ENCODE measurements around the gene AGFG2.

Gene AGFG2

DNA sequence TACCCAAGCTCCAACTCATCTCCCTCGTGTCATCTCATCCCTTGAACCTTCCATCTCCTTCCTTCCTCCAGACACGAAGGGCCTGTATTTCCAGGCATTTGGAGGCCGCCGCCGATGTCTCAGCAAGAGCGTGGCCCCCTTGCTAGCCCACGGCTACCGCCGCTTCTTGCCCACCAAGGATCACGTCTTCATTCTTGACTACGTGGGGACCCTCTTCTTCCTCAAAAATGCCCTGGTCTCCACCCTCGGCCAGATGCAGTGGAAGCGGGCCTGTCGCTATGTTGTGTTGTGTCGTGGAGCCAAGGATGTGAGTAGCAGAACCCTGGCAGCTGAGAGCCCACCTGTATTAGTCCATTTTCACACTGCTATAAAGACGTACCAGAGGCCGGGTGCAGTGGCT is 52.6 kb downstream of the AGFG2 start:
- Histone ChIP-seq H4K20me1 (no peaks in the 10 kb centered on the region), H3K27ac (no peak overlapping the region), H3K4me3 (no peak overlapping the region), H3K4me1 (peaks cover 20 to 34% (median 28%) of the 10 kb centered on the region in 10 experiments), H3K9me3 (replicated peaks in 1 of 11) (no peaks in the 10 kb centered on the region), H3K9ac (no peak overlapping the region), H3K4me2 (no peak overlapping the region), H3K36me3 (no peaks in the 10 kb centered on the region), H3K27me3 (peaks cover 0 to 14% (median 8%) of the 10 kb centered on the region in 11 experiments; a peak in 8 of 22 replicates)
- TF ChIP-seq Cebpa-rat (IDR thresholded peaks at IDR 0.05) = no peak

- Histone ChIP-seq H3K9ac (no peak overlapping the region), H3K4me1 (peaks cover 10 to 29% (median 21%) of the 10 kb centered on the region in 10 experiments; a peak in 19 of 20 replicates), H3K27ac (no peak overlapping the region), H3K36me3 (no peaks in the 10 kb centered on the region), H4K20me1 (no peaks in the 10 kb centered on the region), H3K4me2 (no peak overlapping the region), H3K9me3 (replicated peaks in 1 of 11) (no peaks in the 10 kb centered on the region), H3K27me3 (peaks cover 0 to 6% (median 4%) of the 10 kb centered on the region in 11 experiments; a peak in 7 of 22 replicates), H3K4me3 (no peak overlapping the region)
- no peak for TF ChIP-seq Cebpa-rat (IDR thresholded peaks at IDR 0.05)
These were observed 56.2 kb downstream of the AGFG2 start for GRCh38 chr7:100595188-100595587.

GRCh38 chr7:100598425-100598824 is 59.4 kb downstream of the AGFG2 start:
- Histone ChIP-seq H3K9me3 (replicated peaks in 1 of 11) (no peaks in the 10 kb centered on the region), H3K4me1 (peaks cover 11 to 51% (median 43%) of the 10 kb centered on the region in 10 experiments; a peak in 19 of 20 replicates), H4K20me1 (no peaks in the 10 kb centered on the region), H3K9ac (no peak overlapping the region), H3K4me2 (peak overlapping the region in 3 of 11 experiments; percentile 2 to 7 (median 6); a peak in 2 of 22 replicates), H3K4me3 (no peak overlapping the region), H3K36me3 (no peaks in the 10 kb centered on the region), H3K27ac (peak overlapping the region in 1 of 11 experiments; percentile 37; a peak in 1 of 22 replicates), H3K27me3 (no peaks in the 10 kb centered on the region)
- TF ChIP-seq Cebpa-rat (IDR thresholded peaks at IDR 0.05) = no peak

- H3K9me3 ChIP-seq (replicated peaks in 1 of 11) = no peaks in the 10 kb centered on the region
- H4K20me1 ChIP-seq = no peaks in the 10 kb centered on the region
- H3K27ac ChIP-seq = peak overlapping the region in 7 of 11 experiments; percentile 26 to 61 (median 46); a peak in 9 of 22 replicates
- peaks cover 17 to 60% (median 53%) of the 10 kb centered on the region in 10 experiments; a peak in 19 of 20 replicates for H3K4me1 ChIP-seq
- peak overlapping the region in 10 of 11 experiments; percentile 22 to 83 (median 74); a peak in 19 of 22 replicates for H3K4me2 ChIP-seq
- H3K9ac ChIP-seq = peak overlapping the region in 8 of 11 experiments; percentile 21 to 67 (median 54); a peak in 12 of 22 replicates
- H3K27me3 ChIP-seq = peaks cover 0 to 8% (median 4%) of the 10 kb centered on the region in 11 experiments; a peak in 16 of 22 replicates
- H3K4me3 ChIP-seq = no peak overlapping the region
- TF ChIP-seq Cebpa-rat (IDR thresholded peaks at IDR 0.05) = no peak
- no peaks in the 10 kb centered on the region for H3K36me3 ChIP-seq
These were observed 61.1 kb downstream of the AGFG2 start for GRCh38 chr7:100599911-100600729.

DNA sequence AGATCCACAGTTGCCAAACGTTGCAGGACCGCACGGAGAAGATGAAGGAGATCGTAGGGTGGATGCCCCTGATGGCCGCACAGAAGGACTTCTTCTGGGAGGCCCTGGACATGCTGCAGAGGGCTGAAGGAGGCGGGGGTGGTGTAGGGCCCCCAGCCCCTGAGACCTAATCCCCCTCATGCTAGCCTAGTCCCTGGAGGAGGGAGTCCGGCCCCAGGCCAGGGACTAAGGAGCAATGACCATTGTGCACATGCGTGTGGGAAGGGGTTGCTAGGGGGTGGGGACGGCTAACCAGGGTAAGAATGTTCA is 61.7 kb downstream of the AGFG2 start:
- peaks cover 0 to 14% (median 10%) of the 10 kb centered on the region in 11 experiments; a peak in 17 of 22 replicates for H3K27me3 ChIP-seq

GRCh38 chr7:100602889-100603725 is 64.1 kb downstream of the AGFG2 start:
- Histone ChIP-seq H3K27ac (peak overlapping the region in 7 of 11 experiments; percentile 39 to 69 (median 56); a peak in 7 of 22 replicates), H3K36me3 (no peaks in the 10 kb centered on the region), H4K20me1 (no peaks in the 10 kb centered on the region), H3K4me3 (peak overlapping the region in 9 of 10 experiments; percentile 58 to 73 (median 69); a peak in 15 of 20 replicates), H3K9me3 (replicated peaks in 1 of 11) (no peaks in the 10 kb centered on the region), H3K4me1 (peaks cover 30 to 74% (median 66%) of the 10 kb centered on the region in 10 experiments; a peak in 19 of 20 replicates), H3K27me3 (peaks cover 0 to 24% (median 19%) of the 10 kb centered on the region in 11 experiments; a peak in 17 of 22 replicates), H3K9ac (peak overlapping the region in 8 of 11 experiments; percentile 45 to 72 (median 65); a peak in 15 of 22 replicates), H3K4me2 (peak overlapping the region; percentile 85 to 99 (median 96))
- no peak for TF ChIP-seq Cebpa-rat (IDR thresholded peaks at IDR 0.05)

More for the DNA sequence above, 61.7 kb downstream of the AGFG2 start:
- Histone ChIP-seq H3K4me2 (peak overlapping the region in 10 of 11 experiments; percentile 22 to 83 (median 74); a peak in 18 of 22 replicates), H3K4me3 (no peak overlapping the region), H3K36me3 (no peaks in the 10 kb centered on the region), H4K20me1 (no peaks in the 10 kb centered on the region), H3K9ac (peak overlapping the region in 5 of 11 experiments; percentile 25 to 67 (median 55); a peak in 6 of 22 replicates), H3K9me3 (replicated peaks in 1 of 11) (no peaks in the 10 kb centered on the region), H3K4me1 (peaks cover 23 to 66% (median 59%) of the 10 kb centered on the region in 10 experiments; a peak in 19 of 20 replicates), H3K27ac (peak overlapping the region in 2 of 11 experiments; percentile 50 to 59; a peak in 2 of 22 replicates)
- no peak for TF ChIP-seq Cebpa-rat (IDR thresholded peaks at IDR 0.05)

DNA sequence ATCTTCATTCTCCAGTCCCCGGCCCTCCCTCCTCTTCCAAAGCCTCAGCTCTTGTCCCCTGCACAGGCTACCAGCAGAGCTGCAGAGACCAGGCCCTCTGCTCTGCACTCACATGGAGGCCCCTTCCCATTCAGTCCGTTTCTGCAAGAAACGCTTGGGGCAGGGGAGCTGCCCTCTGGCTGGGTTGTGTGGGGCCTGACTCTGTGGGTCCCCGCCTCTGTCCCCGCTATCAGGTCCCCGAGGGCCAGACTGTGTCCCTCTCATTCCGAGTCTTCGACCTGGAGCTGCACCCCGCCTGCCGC is 64.7 kb downstream of the AGFG2 start:
- no peaks in the 10 kb centered on the region for H4K20me1 ChIP-seq
- H3K27me3 ChIP-seq = peaks cover 0 to 24% (median 19%) of the 10 kb centered on the region in 11 experiments; a peak in 17 of 22 replicates
- peak overlapping the region; percentile 85 to 99 (median 96) for H3K4me2 ChIP-seq
- no peaks in the 10 kb centered on the region for H3K9me3 ChIP-seq (replicated peaks in 1 of 11)
- H3K36me3 ChIP-seq = no peaks in the 10 kb centered on the region
- H3K4me1 ChIP-seq = peaks cover 30 to 68% (median 64%) of the 10 kb centered on the region in 10 experiments; a peak in 19 of 20 replicates
- TF ChIP-seq Cebpa-rat (IDR thresholded peaks at IDR 0.05) = no peak
- H3K9ac ChIP-seq = peak overlapping the region in 9 of 11 experiments; percentile 45 to 74 (median 67); a peak in 17 of 22 replicates
- H3K4me3 ChIP-seq = peak overlapping the region; percentile 58 to 73 (median 69)
- peak overlapping the region in 9 of 11 experiments; percentile 37 to 69 (median 56); a peak in 17 of 22 replicates for H3K27ac ChIP-seq

Measured in BLaER1 treated with 17β-estradiol and CSF1 and Interleukin-3, amounts not matched to agents 10 nM and 100 nM (cell line).